ENCODE data around the gene FBXL17. TPM values are rescaled to one million over a fixed set of nuclear protein-coding genes. Genes with fewer than 3 reads are reported as not detected.

The FBXL17 gene
- total and polyA plus RNA-seq, 9 of the 15 experiments (the other 6 are each of a cell fraction or from before 2014, with no cell fraction given): 0.32 to 5.4 (median 1.8) TPM

- Histone ChIP-seq H3K27ac (ENCODE audit: extremely low read depth, low read depth, low read length) (no peak overlapping the region), H4K20me1 (replicated peaks; ENCODE audit: control insufficient read depth, insufficient read depth, low read length) (no peaks in the 10 kb centered on the region), H3K79me2 (ENCODE audit: control insufficient read depth, insufficient read depth, low read length) (no peaks in the 10 kb centered on the region), H3K9me1 (ENCODE audit: control insufficient read depth, insufficient read depth, low read length) (no peaks in the 10 kb centered on the region), H3K4me1 (replicated peaks in 1 of 2; ENCODE audit: control insufficient read depth in 2 of 2, insufficient read depth in 2 of 2, low read length in 2 of 2) (no peaks in the 10 kb centered on the region), H3K4me3 (no peak overlapping the region), H3K27me3 (ENCODE audit: control insufficient read depth in 2 of 2, insufficient read depth in 2 of 2, low read length in 2 of 2) (no peaks in the 10 kb centered on the region), H3K9me3 (replicated peaks; ENCODE audit: control insufficient read depth, insufficient read depth, low read depth, low read length) (no peaks in the 10 kb centered on the region), H3K36me3 (ENCODE audit: control insufficient read depth, insufficient read depth, low read length) (no peaks in the 10 kb centered on the region), H3K9ac (ENCODE audit: insufficient read depth in 1 of 2, low read depth in 2 of 2, low read length in 2 of 2) (no peak overlapping the region), H2AFZ (ENCODE audit: low read depth, low read length) (no peak overlapping the region), H3K4me2 (ENCODE audit: insufficient read depth, low read length) (no peak overlapping the region)
- DNase-seq (ENCODE audit: extremely low read depth in 1 of 4, low spot score in 3 of 4): no peak
- no TSS peak for BruUV-seq (replicated peaks)
- ChIA-PET CTCF (ENCODE audit: low intra/inter-chr PET ratio) (no interaction called here), POLR2A (no interaction called here)
- no peak for FAIRE-seq
- 2% methylated on average over 4 of the region's 4 CpGs for WGBS (ENCODE audit: insufficient coverage, low coverage, missing lambda C conversion rate)
- no peak for ATAC-seq
- in situ Hi-C loops (cut with MboI) (no loop called here), intact Hi-C loops (cut with micrococcal nuclease) (no loop called here)
- TF ChIP-seq THRAP3 (IDR thresholded peaks at IDR 0.05; ENCODE audit: borderline replicate concordance) (no peak), E2F3 (CRISPR knock-in tag; IDR thresholded peaks at IDR 0.05) (no peak), CEBPB (tag; IDR thresholded peaks at IDR 0.05) (no peak), BRD9 (IDR thresholded peaks at IDR 0.05; ENCODE audit: low read depth, partially characterized antibody) (no peak), STAT5B (CRISPR knock-in tag; IDR thresholded peaks at IDR 0.05) (no peak), ZNF124 (CRISPR knock-in tag; IDR thresholded peaks at IDR 0.05) (no peak), ETV6 (IDR thresholded peaks at IDR 0.05; ENCODE audit: borderline replicate concordance in 1 of 2, low read depth in 2 of 2, low read length in 1 of 2) (no peak), ETV6 (CRISPR knock-in tag; IDR thresholded peaks at IDR 0.05; ENCODE audit: borderline replicate concordance) (no peak), E2F1 (CRISPR knock-in tag; IDR thresholded peaks at IDR 0.05) (no peak), ZNF274 (IDR thresholded peaks at IDR 0.05; ENCODE audit: borderline replicate concordance, low read depth, low read length) (no peak), ZNF57 (CRISPR knock-in tag; IDR thresholded peaks at IDR 0.05) (no peak)
- TF ChIP-seq, protein P1, sequence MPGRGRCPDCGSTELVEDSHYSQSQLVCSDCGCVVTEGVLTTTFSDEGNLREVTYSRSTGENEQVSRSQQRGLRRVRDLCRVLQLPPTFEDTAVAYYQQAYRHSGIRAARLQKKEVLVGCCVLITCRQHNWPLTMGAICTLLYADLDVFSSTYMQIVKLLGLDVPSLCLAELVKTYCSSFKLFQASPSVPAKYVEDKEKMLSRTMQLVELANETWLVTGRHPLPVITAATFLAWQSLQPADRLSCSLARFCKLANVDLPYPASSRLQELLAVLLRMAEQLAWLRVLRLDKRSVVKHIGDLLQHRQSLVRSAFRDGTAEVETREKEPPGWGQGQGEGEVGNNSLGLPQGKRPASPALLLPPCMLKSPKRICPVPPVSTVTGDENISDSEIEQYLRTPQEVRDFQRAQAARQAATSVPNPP (IDR thresholded peaks at IDR 0.05; ENCODE audit: borderline replicate concordance, insufficient read depth, insufficient read length): no peak
- TF ChIP-seq, protein P2, sequence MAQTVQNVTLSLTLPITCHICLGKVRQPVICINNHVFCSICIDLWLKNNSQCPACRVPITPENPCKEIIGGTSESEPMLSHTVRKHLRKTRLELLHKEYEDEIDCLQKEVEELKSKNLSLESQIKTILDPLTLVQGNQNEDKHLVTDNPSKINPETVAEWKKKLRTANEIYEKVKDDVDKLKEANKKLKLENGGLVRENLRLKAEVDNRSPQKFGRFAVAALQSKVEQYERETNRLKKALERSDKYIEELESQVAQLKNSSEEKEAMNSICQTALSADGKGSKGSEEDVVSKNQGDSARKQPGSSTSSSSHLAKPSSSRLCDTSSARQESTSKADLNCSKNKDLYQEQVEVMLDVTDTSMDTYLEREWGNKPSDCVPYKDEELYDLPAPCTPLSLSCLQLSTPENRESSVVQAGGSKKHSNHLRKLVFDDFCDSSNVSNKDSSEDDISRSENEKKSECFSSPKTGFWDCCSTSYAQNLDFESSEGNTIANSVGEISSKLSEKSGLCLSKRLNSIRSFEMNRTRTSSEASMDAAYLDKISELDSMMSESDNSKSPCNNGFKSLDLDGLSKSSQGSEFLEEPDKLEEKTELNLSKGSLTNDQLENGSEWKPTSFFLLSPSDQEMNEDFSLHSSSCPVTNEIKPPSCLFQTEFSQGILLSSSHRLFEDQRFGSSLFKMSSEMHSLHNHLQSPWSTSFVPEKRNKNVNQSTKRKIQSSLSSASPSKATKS (CRISPR knock-in tag; IDR thresholded peaks at IDR 0.05): no peak
Measured at GRCh38 chr5:107809201-107810034, 572.5 kb downstream of the FBXL17 start.

All from K562 (cell line).